Ishikawa (cell line): Measurements from ENCODE around the gene THSD4.

ENCODE experiments used
- CEBPB ChIP-seq: IDR thresholded peaks from 2 replicates; pipeline ENCODE4 v1.6.1; 2012
- CREB1 ChIP-seq: IDR thresholded peaks from 2 replicates; pipeline ENCODE4 v1.6.1; 2012; ENCODE audit warnings: low read depth
- EGR1 ChIP-seq: IDR thresholded peaks from 2 replicates; pipeline ENCODE4 v1.6.1; 2012
- EP300 ChIP-seq: IDR thresholded peaks from 2 replicates; pipeline ENCODE4 v1.6.1; 2012; ENCODE audit warnings: borderline replicate concordance
- FOXM1 ChIP-seq: IDR thresholded peaks from 2 replicates; pipeline ENCODE4 v1.6.1; 2012; ENCODE audit warnings: low read depth, borderline replicate concordance
- MAX ChIP-seq: IDR thresholded peaks from 2 replicates; pipeline ENCODE4 v1.6.1; 2012
- NFIC ChIP-seq: IDR thresholded peaks from 2 replicates; pipeline ENCODE4 v1.6.1; 2012
- RAD21 ChIP-seq: IDR thresholded peaks from 2 replicates; pipeline ENCODE4 v1.6.1; 2012; ENCODE audit warnings: low read depth
- REST ChIP-seq: IDR thresholded peaks from 2 replicates; pipeline ENCODE4 v1.6.1; 2012; ENCODE audit warnings: low read depth, mild to moderate bottlenecking
- TAF1 ChIP-seq: IDR thresholded peaks from 2 replicates; pipeline ENCODE4 v1.6.1; 2012; ENCODE audit warnings: low read depth, mild to moderate bottlenecking
- TCF12 ChIP-seq: IDR thresholded peaks from 2 replicates; pipeline ENCODE4 v1.6.1; 2012; ENCODE audit warnings: low read depth
- TEAD4 ChIP-seq: IDR thresholded peaks from 2 replicates; pipeline ENCODE4 v1.6.1; 2012
- USF1 ChIP-seq: IDR thresholded peaks from 2 replicates; pipeline ENCODE4 v1.6.1; 2012
- YY1 ChIP-seq: IDR thresholded peaks from 2 replicates; pipeline ENCODE4 v1.6.1; 2012; ENCODE audit warnings: low read depth
- ZBTB7A ChIP-seq: IDR thresholded peaks from 2 replicates; pipeline ENCODE4 v1.6.1; 2012; ENCODE audit warnings: low read depth

Gene THSD4

GRCh38 chr15:71114887-71115566 lies at the start of gene THSD4:
TSS of gene THSD4 (plus strand) at chr15:71115471.
- 0 out of 2 replicates have a peak, but pooled peaks have one; percentile 15 for TF ChIP-seq NFIC
- TF ChIP-seq TAF1, result peak; percentile 27; the same call in 1 of the 2 replicates
- TF ChIP-seq EGR1, result no peak
- no peak for TF ChIP-seq CEBPB
- TF ChIP-seq CREB1, result no peak
- TF ChIP-seq ZBTB7A, result peak; percentile 89; the same call in 1 of the 2 replicates
- TF ChIP-seq FOXM1, result no peak
- TF ChIP-seq TCF12, result peak; percentile 52; the same call in 1 of the 2 replicates
- TF ChIP-seq YY1, result 0 out of 2 replicates have a peak, but pooled peaks have one; percentile 28
- no peak; the same call in 1 of the 2 replicates for TF ChIP-seq MAX
- peak; percentile 55 for TF ChIP-seq RAD21

- TF ChIP-seq TCF12 (no peak), TEAD4 (no peak), MAX (no peak), EGR1 (no peak), FOXM1 (no peak), CREB1 (no peak), EP300 (no peak), TAF1 (no peak), REST (no peak), RAD21 (no peak)
Observed at GRCh38 chr15:71066983-71067382, 48.3 kb upstream of the THSD4 start.

- no peak for TF ChIP-seq NFIC
- TF ChIP-seq EGR1, result no peak
- no peak for TF ChIP-seq TCF12
- no peak for TF ChIP-seq TAF1
Observed at GRCh38 chr15:71069693-71070092, 45.6 kb upstream of the THSD4 start.

GRCh38 chr15:71071529-71071928 lies 43.7 kb upstream of the THSD4 start:
- TF ChIP-seq TCF12 (no peak), CREB1 (no peak), TAF1 (no peak), REST (no peak), USF1 (no peak), RAD21 (no peak)

- TF ChIP-seq EGR1 (no peak), YY1 (no peak), CEBPB (no peak), MAX (no peak), EP300 (no peak), NFIC (no peak), TAF1 (no peak), ZBTB7A (no peak), REST (no peak), TEAD4 (no peak), USF1 (no peak), FOXM1 (no peak)
Observed at GRCh38 chr15:71072423-71072822, 42.8 kb upstream of the THSD4 start.
